ENCODE data around the gene SIAH1. TPM values are rescaled to one million over a fixed set of nuclear protein-coding genes. Genes with fewer than 3 reads are reported as not detected.

The SIAH1 gene
- total RNA-seq, 1 donor from 2014 or later, result 31.5 TPM

DNA sequence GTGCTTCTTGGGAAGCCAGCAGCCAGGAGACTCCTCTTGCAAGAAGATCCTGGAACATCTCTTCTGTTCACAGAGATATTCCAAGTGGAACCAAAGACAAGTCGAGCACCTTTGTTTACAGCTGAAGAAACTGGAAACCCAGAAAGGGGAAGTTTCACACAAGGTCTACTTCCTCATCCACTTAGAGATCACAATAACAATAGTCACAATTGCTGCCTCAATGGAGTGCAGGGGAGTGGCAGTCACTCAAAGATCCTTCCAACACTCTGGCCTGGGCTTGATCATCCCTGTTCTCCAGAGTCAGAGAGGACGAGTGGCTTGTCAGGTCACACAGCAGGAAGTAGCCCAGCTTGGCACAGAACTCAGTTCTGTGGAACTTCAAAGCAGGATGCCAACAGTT, 46.9 kb upstream of the SIAH1 start:
- Mint-ChIP-seq H3K27me3 (no peaks in the 10 kb centered on the region), H3K9me3 (peaks cover 2% of the 10 kb centered on the region), H3K4me3 (peak overlapping the region; percentile 78), H3K4me1 (peaks cover 78% of the 10 kb centered on the region), H3K27ac (peak overlapping the region; percentile 99), H3K36me3 (ENCODE audit: low read depth) (peaks cover 2% of the 10 kb centered on the region)
- intact Hi-C loops (cut with micrococcal nuclease), result loop anchor here (1.0 to 5.0 kb wide), 5 partner anchors 26 to 175 kb away; partner anchors contain the start of gene SIAH1
- POLR2A ChIA-PET, result interaction anchor here (0.6 to 3.5 kb wide), 10 partner anchors 17 to 938 kb away, joined by 3 to 34 read pairs (median 4); partner anchors contain the start of gene SIAH1
- ATAC-seq (ENCODE audit: low read depth) (peak; percentile 81), DNase-seq (peak; percentile 27)
- TF ChIP-seq, protein P1, sequence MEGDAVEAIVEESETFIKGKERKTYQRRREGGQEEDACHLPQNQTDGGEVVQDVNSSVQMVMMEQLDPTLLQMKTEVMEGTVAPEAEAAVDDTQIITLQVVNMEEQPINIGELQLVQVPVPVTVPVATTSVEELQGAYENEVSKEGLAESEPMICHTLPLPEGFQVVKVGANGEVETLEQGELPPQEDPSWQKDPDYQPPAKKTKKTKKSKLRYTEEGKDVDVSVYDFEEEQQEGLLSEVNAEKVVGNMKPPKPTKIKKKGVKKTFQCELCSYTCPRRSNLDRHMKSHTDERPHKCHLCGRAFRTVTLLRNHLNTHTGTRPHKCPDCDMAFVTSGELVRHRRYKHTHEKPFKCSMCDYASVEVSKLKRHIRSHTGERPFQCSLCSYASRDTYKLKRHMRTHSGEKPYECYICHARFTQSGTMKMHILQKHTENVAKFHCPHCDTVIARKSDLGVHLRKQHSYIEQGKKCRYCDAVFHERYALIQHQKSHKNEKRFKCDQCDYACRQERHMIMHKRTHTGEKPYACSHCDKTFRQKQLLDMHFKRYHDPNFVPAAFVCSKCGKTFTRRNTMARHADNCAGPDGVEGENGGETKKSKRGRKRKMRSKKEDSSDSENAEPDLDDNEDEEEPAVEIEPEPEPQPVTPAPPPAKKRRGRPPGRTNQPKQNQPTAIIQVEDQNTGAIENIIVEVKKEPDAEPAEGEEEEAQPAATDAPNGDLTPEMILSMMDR (IDR thresholded peaks at IDR 0.05), result no peak
- CTCF ChIA-PET, result no interaction called here

DNA sequence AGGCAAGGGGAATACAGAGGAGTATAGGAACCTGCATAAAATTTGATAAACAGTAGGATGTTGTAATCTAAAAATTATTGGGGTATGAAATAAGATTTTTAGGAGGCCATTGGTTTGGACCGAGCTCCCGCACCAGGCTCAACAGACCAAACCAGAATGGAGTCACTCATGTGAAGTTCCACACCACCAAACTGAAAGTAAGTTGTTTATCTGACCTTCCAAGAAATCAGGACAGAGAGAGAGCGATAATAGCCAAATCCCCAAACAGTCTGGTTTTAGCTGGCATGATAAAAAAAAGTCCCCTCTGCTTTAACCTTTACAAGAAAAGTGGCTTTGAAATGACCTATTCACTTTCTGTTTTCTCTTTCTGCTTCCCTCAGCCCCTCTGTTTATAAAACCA, 45.7 kb upstream of the SIAH1 start:
- POLR2A ChIA-PET, result interaction anchor here (1.2 to 3.5 kb wide), 4 partner anchors 24 to 65 kb away, joined by 5 to 34 read pairs (median 10); partner anchors contain the start of gene SIAH1
- Mint-ChIP-seq H3K4me1 (peaks cover 88% of the 10 kb centered on the region), H3K4me3 (peak overlapping the region; percentile 55), H3K36me3 (ENCODE audit: low read depth) (peaks cover 2% of the 10 kb centered on the region), H3K27ac (peak overlapping the region; percentile 99), H3K27me3 (no peaks in the 10 kb centered on the region), H3K9me3 (peaks cover 2% of the 10 kb centered on the region)
- peak; percentile 36 for ATAC-seq (ENCODE audit: low read depth)
- intact Hi-C loops (cut with micrococcal nuclease), result loop anchor here (5.0 kb wide), 3 partner anchors 64 to 176 kb away; no protein-coding TSS in a partner anchor
- CTCF ChIA-PET, result interaction anchor here (1.1 kb wide), 1 partner anchor 192 kb away, joined by 3 read pairs; no protein-coding TSS in a partner anchor
- DNase-seq, result no peak
- TF ChIP-seq, protein P1 (IDR thresholded peaks at IDR 0.05), result no peak

DNA sequence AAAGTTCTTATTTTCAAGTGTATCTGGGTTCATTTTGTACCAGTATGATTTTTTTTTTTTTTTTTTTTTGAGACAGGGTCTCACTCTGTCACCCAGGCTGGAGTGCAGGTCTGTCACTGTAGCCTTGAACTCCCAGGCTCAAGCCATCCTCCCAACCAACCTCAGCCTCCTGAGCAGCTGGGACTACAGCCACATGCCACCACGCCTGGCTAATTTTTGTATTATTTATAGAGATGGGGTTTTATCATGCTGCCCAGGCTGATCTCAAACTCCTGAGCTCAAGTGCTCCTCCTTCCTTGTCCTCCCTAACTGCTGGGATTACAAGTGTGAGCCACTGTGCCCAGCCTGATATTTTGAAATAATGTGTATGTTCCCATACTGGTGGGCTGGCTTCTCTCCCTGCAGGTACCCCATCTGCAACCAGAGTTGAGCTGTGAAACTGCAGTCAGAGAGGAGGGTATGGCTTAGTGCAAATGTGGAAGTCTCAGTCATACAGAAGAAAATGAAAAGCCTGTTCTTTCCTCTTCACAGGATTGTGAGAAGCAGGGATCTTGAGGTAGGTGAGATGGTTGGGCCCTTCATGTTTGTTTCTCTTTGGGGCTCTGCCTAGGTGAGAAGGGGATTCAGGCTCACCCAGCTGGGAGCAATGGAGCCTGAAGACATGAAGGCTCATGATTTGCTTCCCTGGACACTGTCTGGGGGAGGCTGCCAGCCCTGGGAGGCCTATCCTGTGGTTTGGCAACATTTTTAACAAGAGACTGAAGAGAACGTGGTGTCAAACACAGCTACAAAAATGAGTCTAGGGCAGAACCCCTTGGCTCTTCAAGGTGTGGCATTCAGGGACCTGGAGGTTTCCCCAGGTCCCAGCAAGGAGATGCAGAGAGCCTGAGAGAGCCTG, 41.3 kb upstream of the SIAH1 start:
- Mint-ChIP-seq H3K4me1 (peaks cover 50% of the 10 kb centered on the region), H3K27me3 (no peaks in the 10 kb centered on the region), H3K9me3 (peaks cover 2% of the 10 kb centered on the region), H3K4me3 (peak overlapping the region; percentile 36), H3K36me3 (ENCODE audit: low read depth) (peaks cover 2% of the 10 kb centered on the region), H3K27ac (peak overlapping the region; percentile 87)
- TF ChIP-seq, protein P1 (IDR thresholded peaks at IDR 0.05), result no peak
- ChIA-PET CTCF (interaction anchor here (0.9 to 1.1 kb wide), 2 partner anchors 100 to 197 kb away, joined by 3 read pairs; no protein-coding TSS in a partner anchor), POLR2A (interaction anchor here (0.7 to 2.5 kb wide), 2 partner anchors 42 to 77 kb away, joined by 4 to 15 read pairs; partner anchors contain the start of gene SIAH1)
- ATAC-seq (ENCODE audit: low read depth) (peak; percentile 50), DNase-seq (no peak)
- intact Hi-C loops (cut with micrococcal nuclease), result no loop called here

DNA sequence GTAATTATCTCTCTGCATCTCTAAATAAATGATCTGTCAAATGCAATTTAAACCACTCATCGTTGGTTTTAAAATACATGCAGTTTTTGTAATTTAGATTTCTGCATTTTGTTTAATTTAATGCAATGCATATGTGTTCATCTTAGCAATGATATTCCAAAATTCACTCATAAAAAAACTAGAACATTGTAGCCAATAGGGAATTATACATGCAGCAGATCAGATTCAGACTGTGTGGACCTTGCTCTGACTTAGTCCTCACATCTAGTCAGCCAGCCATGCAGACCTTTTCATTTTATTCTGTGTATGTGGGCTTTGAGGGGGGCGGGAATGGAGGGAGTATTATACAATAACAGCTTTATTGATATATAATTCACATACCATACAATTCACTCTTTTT, 37.3 kb upstream of the SIAH1 start:
- TF ChIP-seq, protein P1 (IDR thresholded peaks at IDR 0.05), result no peak
- intact Hi-C loops (cut with micrococcal nuclease), result no loop called here
- Mint-ChIP-seq H3K4me3 (no peak overlapping the region), H3K4me1 (peaks cover 23% of the 10 kb centered on the region), H3K27ac (no peak overlapping the region), H3K27me3 (no peaks in the 10 kb centered on the region), H3K36me3 (ENCODE audit: low read depth) (no peaks in the 10 kb centered on the region), H3K9me3 (no peaks in the 10 kb centered on the region)
- DNase-seq (no peak), ATAC-seq (ENCODE audit: low read depth) (no peak)
- ChIA-PET CTCF (no interaction called here), POLR2A (interaction anchor here (0.6 kb wide), 1 partner anchor 56 kb away, joined by 7 read pairs; no protein-coding TSS in a partner anchor)

DNA sequence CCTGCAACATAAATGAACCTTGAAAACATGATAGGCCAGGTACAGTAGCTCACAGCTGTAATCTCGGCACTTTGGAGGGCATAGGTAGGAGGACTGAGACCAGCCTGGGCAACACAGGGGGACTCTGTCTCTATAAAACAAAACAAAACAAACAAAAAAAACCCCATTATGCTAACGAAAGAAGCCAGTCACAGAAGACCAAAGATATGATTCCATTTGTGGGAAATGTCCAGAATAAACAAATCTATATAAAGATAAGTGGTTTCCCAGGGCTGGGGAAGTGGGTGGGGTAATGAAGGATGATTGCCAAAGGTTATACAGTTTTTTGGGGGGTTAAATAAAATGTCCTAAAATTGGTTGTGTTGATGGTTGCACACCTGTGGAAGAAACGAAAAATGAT, 36.5 kb upstream of the SIAH1 start:
- Mint-ChIP-seq H3K9me3 (no peaks in the 10 kb centered on the region), H3K4me3 (no peak overlapping the region), H3K36me3 (ENCODE audit: low read depth) (no peaks in the 10 kb centered on the region), H3K4me1 (peaks cover 16% of the 10 kb centered on the region), H3K27ac (no peak overlapping the region), H3K27me3 (no peaks in the 10 kb centered on the region)
- DNase-seq (no peak), ATAC-seq (ENCODE audit: low read depth) (no peak)
- TF ChIP-seq, protein P1 (IDR thresholded peaks at IDR 0.05), result no peak
- CTCF ChIA-PET, result no interaction called here
- intact Hi-C loops (cut with micrococcal nuclease), result no loop called here
- POLR2A ChIA-PET, result no interaction called here
